ENCODE measurements around the gene CARNS1. TPM values are rescaled to one million over a fixed set of nuclear protein-coding genes. Genes with fewer than 3 reads are reported as not detected.

The CARNS1 gene
- total and polyA plus RNA-seq, 9 of the 15 experiments (the other 6 are each of a cell fraction or from before 2014, with no cell fraction given): 0.01 to 0.18 (median 0.06) TPM; not detected in 3

GRCh38 chr11:67437082-67437808 lies 21.8 kb downstream of the CARNS1 start, which contains the start of gene PTPRCAP (continued):
- TF ChIP-seq CHD7 (IDR thresholded peaks at IDR 0.05; ENCODE audit: low read depth, low read length) (no peak), MCM7 (IDR thresholded peaks at IDR 0.05) (no peak), FOXJ2 (tag; IDR thresholded peaks at IDR 0.05) (no peak), HDGF (IDR thresholded peaks at IDR 0.05) (no peak), POLR3A (IDR thresholded peaks at IDR 0.05; ENCODE audit: borderline replicate concordance, extremely low read depth, insufficient read depth, insufficient read length) (no peak), ETV5 (CRISPR knock-in tag; IDR thresholded peaks at IDR 0.05; ENCODE audit: low read depth) (no peak), XRCC3 (IDR thresholded peaks at IDR 0.05) (no peak), NKRF (IDR thresholded peaks at IDR 0.05; ENCODE audit: borderline replicate concordance) (no peak), HDAC8 (tag; IDR thresholded peaks at IDR 0.05) (no peak), HNRNPL (IDR thresholded peaks at IDR 0.05; ENCODE audit: low read depth, low read length) (no peak), PHF8 (IDR thresholded peaks at IDR 0.05; ENCODE audit: borderline replicate concordance, low read length) (no peak)
- TF ChIP-seq, protein P1, sequence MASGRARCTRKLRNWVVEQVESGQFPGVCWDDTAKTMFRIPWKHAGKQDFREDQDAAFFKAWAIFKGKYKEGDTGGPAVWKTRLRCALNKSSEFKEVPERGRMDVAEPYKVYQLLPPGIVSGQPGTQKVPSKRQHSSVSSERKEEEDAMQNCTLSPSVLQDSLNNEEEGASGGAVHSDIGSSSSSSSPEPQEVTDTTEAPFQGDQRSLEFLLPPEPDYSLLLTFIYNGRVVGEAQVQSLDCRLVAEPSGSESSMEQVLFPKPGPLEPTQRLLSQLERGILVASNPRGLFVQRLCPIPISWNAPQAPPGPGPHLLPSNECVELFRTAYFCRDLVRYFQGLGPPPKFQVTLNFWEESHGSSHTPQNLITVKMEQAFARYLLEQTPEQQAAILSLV (tag; IDR thresholded peaks at IDR 0.05): no peak

Measured in K562 (cell line).